ENCODE results near the gene NOTO. TPM values are rescaled to one million over a fixed set of nuclear protein-coding genes. Genes with fewer than 3 reads are reported as not detected.

Gene NOTO
- total and polyA plus RNA-seq, 11 donors, result not detected

- WGBS, 4 donors, result 3 to 9% (median 3%) methylated on average over 15 to 31 of the region's 31 CpGs
- Histone ChIP-seq H3K4me1 (peaks cover 0 to 31% (median 23%) of the 10 kb centered on the region in 12 donors), H3K4me3 (peak overlapping the region; percentile 28 to 71 (median 60)), H3K27ac (peak overlapping the region; percentile 63 to 87 (median 77)), H3K36me3 (no peaks in the 10 kb centered on the region), H3K27me3 (peaks cover 0 to 43% (median 7%) of the 10 kb centered on the region in 9 donors), H3K9me3 (no peaks in the 10 kb centered on the region)
- TF ChIP-seq CTCF (IDR thresholded peaks at IDR 0.05) (no peak), POLR2A (IDR thresholded peaks at IDR 0.05) (no peak)
- peak in 3 of 4 donors; percentile 2 to 18 (median 6) for ATAC-seq
- intact Hi-C loops (cut with DNase I), result loop anchor here in 9 of 10 donors (2.0 to 10.0 kb wide), 8 partner anchors 36 to 402 kb away; partner anchors contain the start of genes SFXN5 (in 1 of the 9) and SMYD5 (in 1 of the 9)
- DNase-seq, result no peak
These were observed 26.0 kb upstream of the NOTO start for GRCh38 chr2:73176205-73176880.

GRCh38 chr2:73176881-73177644, 25.3 kb upstream of the NOTO start:
- H3K27ac ChIP-seq, result peak overlapping the region; percentile 63 to 87 (median 77)
- 1% methylated on average over 40 to 56 of the region's 56 CpGs for WGBS, 4 donors
- TF ChIP-seq CTCF (IDR thresholded peaks at IDR 0.05) (peak; percentile 96 to 99 (median 98)), POLR2A (IDR thresholded peaks at IDR 0.05) (peak in 1 of 2 donors; percentile 33)
- DNase-seq, result peak; percentile 91 to 95 (median 92)
- H3K9me3 ChIP-seq, result no peaks in the 10 kb centered on the region
- H3K4me1 ChIP-seq, result peaks cover 0 to 31% (median 23%) of the 10 kb centered on the region in 12 donors
- H3K4me3 ChIP-seq, result peak overlapping the region; percentile 28 to 71 (median 60)
- peaks cover 0 to 43% (median 7%) of the 10 kb centered on the region in 9 donors for H3K27me3 ChIP-seq
- peak; percentile 85 to 94 (median 93) for ATAC-seq
- intact Hi-C loops (cut with DNase I), result loop anchor here in 9 of 10 donors (1.0 to 10.0 kb wide), 9 partner anchors 35 to 402 kb away; partner anchors contain the start of genes SFXN5 (in 1 of the 9) and SMYD5 (in 1 of the 9)
- no peaks in the 10 kb centered on the region for H3K36me3 ChIP-seq

- ATAC-seq (peak in 1 of 4 donors; percentile 2), DNase-seq (no peak)
- peaks cover 0 to 31% (median 23%) of the 10 kb centered on the region in 12 donors for H3K4me1 ChIP-seq
- H3K9me3 ChIP-seq, result no peaks in the 10 kb centered on the region
- 0 to 15% (median 10%) methylated on average over 5 to 12 of the region's 12 CpGs for WGBS, 4 donors
- TF ChIP-seq POLR2A (IDR thresholded peaks at IDR 0.05) (no peak), CTCF (IDR thresholded peaks at IDR 0.05) (peak in 3 of 12 donors; percentile 15 to 25 (median 20))
- intact Hi-C loops (cut with DNase I), result loop anchor here in 9 of 10 donors (1.0 to 10.0 kb wide), 9 partner anchors 35 to 403 kb away; partner anchors contain the start of genes SFXN5 (in 1 of the 9) and SMYD5 (in 1 of the 9)
- H3K27ac ChIP-seq, result peak overlapping the region in 2 of 12 donors; percentile 77 to 87
- peaks cover 0 to 43% (median 7%) of the 10 kb centered on the region in 9 donors for H3K27me3 ChIP-seq
- H3K36me3 ChIP-seq, result no peaks in the 10 kb centered on the region
- H3K4me3 ChIP-seq, result peak overlapping the region in 10 of 12 donors; percentile 28 to 71 (median 62)
These were observed 24.6 kb upstream of the NOTO start for GRCh38 chr2:73177645-73178255.

Measured in heart left ventricle (tissue), 16 donors.